ENCODE data around the gene AKAP17A. TPM values are rescaled to one million over a fixed set of nuclear protein-coding genes. Genes with fewer than 3 reads are reported as not detected.

AKAP17A gene
- total and polyA plus RNA-seq, 2 donors (not counting 1 experiment from before 2014, with no cell fraction given), result 126 to 196 TPM

- no peaks in the 10 kb centered on the region for H4K20me1 ChIP-seq (ENCODE audit: control insufficient read depth, insufficient read depth, low read length, poor library complexity, severe bottlenecking)
- no peaks in the 10 kb centered on the region for H3K36me3 ChIP-seq (replicated peaks in 1 of 2; ENCODE audit: control extremely low read depth in 1 of 2, control insufficient read depth in 1 of 2, extremely low read depth in 1 of 2, insufficient read depth in 2 of 2, low read length in 1 of 2)
- no peak overlapping the region for H2AFZ ChIP-seq (ENCODE audit: insufficient read depth, low read depth, low read length, poor library complexity, severe bottlenecking)
- no peak overlapping the region for H3K9ac ChIP-seq (ENCODE audit: low read length)
- Mint-ChIP-seq H3K27me3 (no peaks in the 10 kb centered on the region), H3K27ac (peak overlapping the region; percentile 89), H3K4me1 (peaks cover 33% of the 10 kb centered on the region), H3K9me3 (ENCODE audit: insufficient read depth) (no peaks in the 10 kb centered on the region), H3K4me3 (peak overlapping the region; percentile 83)
- no peaks in the 10 kb centered on the region for H3K79me2 ChIP-seq (ENCODE audit: control insufficient read depth, insufficient read depth, low read length)
- H3K27me3 ChIP-seq (replicated peaks in 1 of 4; ENCODE audit: control extremely low read depth in 1 of 4, control insufficient read depth in 3 of 4, insufficient read depth in 4 of 4, low read length in 3 of 4), result no peaks in the 10 kb centered on the region
- H3K4me3 ChIP-seq (ENCODE audit: control extremely low read depth in 1 of 5, extremely low read depth in 1 of 5, insufficient read depth in 1 of 5, low read depth in 2 of 5, low read length in 4 of 5), result no peak overlapping the region
- H3K4me2 ChIP-seq (replicated peaks; ENCODE audit: low read depth, low read length, poor library complexity, severe bottlenecking), result peak overlapping the region; percentile 21
- CTCF ChIA-PET, result no interaction called here
- TF ChIP-seq CTCF (IDR thresholded peaks at IDR 0.05), result no peak
- no peak for TF ChIP-seq EZH2 (IDR thresholded peaks at IDR 0.05; ENCODE audit: borderline replicate concordance, insufficient read depth, low read depth, low read length, poor library complexity, severe bottlenecking)
- peaks cover 0 to 6% (median 0%) of the 10 kb centered on the region in 3 donors for H3K9me3 ChIP-seq (ENCODE audit: control extremely low read depth in 1 of 3, control insufficient read depth in 2 of 3, insufficient read depth in 1 of 3, low read length in 2 of 3)
- no peak overlapping the region for H3K27ac ChIP-seq (ENCODE audit: low read length in 2 of 2)
- 71% methylated on average over 23 of the region's 27 CpGs for WGBS (ENCODE audit: insufficient coverage)
- DNase-seq, result peak; percentile 52
- POLR2A ChIA-PET, result no interaction called here
- peaks cover 8 to 25% of the 10 kb centered on the region in 2 donors for H3K4me1 ChIP-seq (ENCODE audit: control insufficient read depth in 2 of 2, insufficient read depth in 2 of 2, low read length in 2 of 2)
- intact Hi-C loops (cut with micrococcal nuclease), result loop anchor here (5.0 kb wide), 1 partner anchor 116 kb away; no protein-coding TSS in a partner anchor
- peak; percentile 60 for ATAC-seq (ENCODE audit: low read depth)
Observed at GRCh38 chrX:1582686-1583437, 8.5 kb upstream of the AKAP17A start.

Data from B cell (primary cell).